ENCODE results near the gene SH3BP1. TPM values are rescaled to one million over a fixed set of nuclear protein-coding genes. Genes with fewer than 3 reads are reported as not detected.

The SH3BP1 gene
- total and polyA plus RNA-seq, 2 donors (not counting 1 experiment from before 2014, with no cell fraction given) = 44.0 to 69.7 TPM

DNA sequence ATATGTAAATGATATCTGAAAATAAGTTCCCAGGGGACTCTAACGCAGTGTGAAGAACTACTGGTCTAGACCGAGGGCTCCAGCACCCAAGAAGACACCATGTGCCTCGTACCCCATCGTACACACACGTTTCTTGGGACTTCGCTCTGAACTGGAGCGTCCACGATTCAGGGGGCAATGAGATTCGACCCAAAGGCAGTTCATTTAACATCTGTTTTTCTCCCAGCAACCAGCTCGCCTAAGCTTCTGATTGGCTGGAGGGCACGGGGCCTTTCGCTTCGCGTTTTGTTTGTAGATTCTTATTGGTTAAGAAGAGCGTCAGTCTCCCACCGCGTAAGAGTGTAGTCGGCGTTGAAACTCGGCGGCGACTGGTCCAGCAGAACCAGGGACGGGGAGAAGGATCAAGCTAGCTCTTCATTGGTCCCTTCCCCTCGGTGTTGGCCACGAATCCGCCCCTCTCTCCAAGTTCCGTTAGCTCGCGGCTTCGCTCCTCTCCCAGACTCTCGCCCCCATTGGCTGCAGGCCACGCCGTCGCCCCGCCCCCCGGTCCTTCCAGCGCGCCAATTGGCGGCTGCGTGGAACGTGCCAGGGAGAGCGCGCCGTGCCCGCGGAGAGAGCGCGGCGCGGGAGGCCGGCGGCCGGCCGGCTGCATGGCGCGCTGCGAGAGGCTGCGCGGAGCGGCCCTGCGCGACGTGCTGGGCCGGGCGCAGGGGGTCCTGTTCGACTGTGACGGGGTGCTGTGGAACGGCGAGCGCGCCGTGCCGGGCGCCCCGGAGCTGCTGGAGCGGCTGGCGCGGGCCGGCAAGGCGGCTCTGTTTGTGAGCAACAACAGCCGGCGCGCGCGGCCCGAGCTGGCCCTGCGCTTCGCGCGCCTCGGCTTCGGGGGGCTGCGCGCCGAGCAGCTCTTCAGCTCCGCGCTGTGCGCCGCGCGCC, 18.9 kb downstream of the SH3BP1 start, which contains the start of gene PDXP:
TSS of gene PDXP (plus strand) at position 591 of the 933 bp plus-strand sequence. CDS start at position 651, 60 bp downstream.
- CTCF ChIA-PET = interaction anchor here (0.8 to 22.6 kb wide), 19 partner anchors 9 to 238 kb away, joined by 3 to 462 read pairs (median 6); partner anchors contain the start of genes GGA1, LGALS1, NOL12 and SH3BP1
- Histone ChIP-seq H3K4me1 (ENCODE audit: control insufficient read depth in 2 of 2, insufficient read depth in 2 of 2, low read length in 2 of 2) (peaks cover 38 to 46% of the 10 kb centered on the region in 2 donors), H3K9ac (ENCODE audit: low read length) (peak within 1 kb of the TSS; percentile 66), H3K4me3 (ENCODE audit: control extremely low read depth in 1 of 5, extremely low read depth in 1 of 5, insufficient read depth in 1 of 5, low read depth in 2 of 5, low read length in 4 of 5) (peak within 1 kb of the TSS; percentile 49 to 74 (median 64)), H3K36me3 (replicated peaks in 1 of 2; ENCODE audit: control extremely low read depth in 1 of 2, control insufficient read depth in 1 of 2, extremely low read depth in 1 of 2, insufficient read depth in 2 of 2, low read length in 1 of 2) (peaks cover 0 to 12% of the 10 kb centered on the region in 2 experiments), H2AFZ (ENCODE audit: insufficient read depth, low read depth, low read length, poor library complexity, severe bottlenecking) (peak within 1 kb of the TSS; percentile 73), H3K27me3 (replicated peaks in 1 of 4; ENCODE audit: control extremely low read depth in 1 of 4, control insufficient read depth in 3 of 4, insufficient read depth in 4 of 4, low read length in 3 of 4) (no peaks in the 10 kb centered on the region), H4K20me1 (ENCODE audit: control insufficient read depth, insufficient read depth, low read length, poor library complexity, severe bottlenecking) (peaks cover 8% of the 10 kb centered on the region), H3K9me3 (ENCODE audit: control extremely low read depth in 1 of 3, control insufficient read depth in 2 of 3, insufficient read depth in 1 of 3, low read length in 2 of 3) (no peaks in the 10 kb centered on the region), H3K4me2 (replicated peaks; ENCODE audit: low read depth, low read length, poor library complexity, severe bottlenecking) (peak within 1 kb of the TSS; percentile 97), H3K27ac (ENCODE audit: low read length in 2 of 2) (peak within 1 kb of the TSS; percentile 72 to 84), H3K79me2 (ENCODE audit: control insufficient read depth, insufficient read depth, low read length) (peaks cover 38% of the 10 kb centered on the region)
- intact Hi-C loops (cut with micrococcal nuclease) = loop anchor here (1.0 kb wide), 5 partner anchors 15 to 88 kb away; partner anchors contain the start of genes GGA1 and NOL12
- peaks cover 47% of the 10 kb centered on the region for H3K4me1 Mint-ChIP-seq
- peak within 1 kb of the TSS; percentile 99 for H3K27ac Mint-ChIP-seq
- no peaks in the 10 kb centered on the region for H3K9me3 Mint-ChIP-seq (ENCODE audit: insufficient read depth)
- under 1% methylated on average over 94 of the region's 101 CpGs for WGBS (ENCODE audit: insufficient coverage)
- DNase-seq (peak; percentile 99), ATAC-seq (ENCODE audit: low read depth) (peak; percentile 88)
- H3K4me3 Mint-ChIP-seq = peak within 1 kb of the TSS; percentile 98
- POLR2A ChIA-PET = interaction anchor here (0.6 to 3.0 kb wide), 14 partner anchors 14 to 50 kb away, joined by 3 to 44 read pairs (median 6); partner anchors contain the start of genes GGA1, LGALS1 and NOL12
- TF ChIP-seq EZH2 (IDR thresholded peaks at IDR 0.05; ENCODE audit: borderline replicate concordance, insufficient read depth, low read depth, low read length, poor library complexity, severe bottlenecking) = no peak
- TF ChIP-seq, protein P1, sequence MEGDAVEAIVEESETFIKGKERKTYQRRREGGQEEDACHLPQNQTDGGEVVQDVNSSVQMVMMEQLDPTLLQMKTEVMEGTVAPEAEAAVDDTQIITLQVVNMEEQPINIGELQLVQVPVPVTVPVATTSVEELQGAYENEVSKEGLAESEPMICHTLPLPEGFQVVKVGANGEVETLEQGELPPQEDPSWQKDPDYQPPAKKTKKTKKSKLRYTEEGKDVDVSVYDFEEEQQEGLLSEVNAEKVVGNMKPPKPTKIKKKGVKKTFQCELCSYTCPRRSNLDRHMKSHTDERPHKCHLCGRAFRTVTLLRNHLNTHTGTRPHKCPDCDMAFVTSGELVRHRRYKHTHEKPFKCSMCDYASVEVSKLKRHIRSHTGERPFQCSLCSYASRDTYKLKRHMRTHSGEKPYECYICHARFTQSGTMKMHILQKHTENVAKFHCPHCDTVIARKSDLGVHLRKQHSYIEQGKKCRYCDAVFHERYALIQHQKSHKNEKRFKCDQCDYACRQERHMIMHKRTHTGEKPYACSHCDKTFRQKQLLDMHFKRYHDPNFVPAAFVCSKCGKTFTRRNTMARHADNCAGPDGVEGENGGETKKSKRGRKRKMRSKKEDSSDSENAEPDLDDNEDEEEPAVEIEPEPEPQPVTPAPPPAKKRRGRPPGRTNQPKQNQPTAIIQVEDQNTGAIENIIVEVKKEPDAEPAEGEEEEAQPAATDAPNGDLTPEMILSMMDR (IDR thresholded peaks at IDR 0.05) = no peak
- H3K27me3 Mint-ChIP-seq = no peaks in the 10 kb centered on the region

Data from B cell (primary cell).